HuH-7.5 (cell line): ENCODE results near the gene DIP2A.
"Not testable (repeated sequence)": the region's sequence is repeated elsewhere in the genome, so short reads cannot be mapped to it uniquely, and the experiment has no call there.

ENCODE experiments used
- DNase-seq: peaks from one replicate; pipeline ENCODE4 v3.0.0; 2011; ENCODE audit warnings: low spot score

Gene DIP2A

DNA sequence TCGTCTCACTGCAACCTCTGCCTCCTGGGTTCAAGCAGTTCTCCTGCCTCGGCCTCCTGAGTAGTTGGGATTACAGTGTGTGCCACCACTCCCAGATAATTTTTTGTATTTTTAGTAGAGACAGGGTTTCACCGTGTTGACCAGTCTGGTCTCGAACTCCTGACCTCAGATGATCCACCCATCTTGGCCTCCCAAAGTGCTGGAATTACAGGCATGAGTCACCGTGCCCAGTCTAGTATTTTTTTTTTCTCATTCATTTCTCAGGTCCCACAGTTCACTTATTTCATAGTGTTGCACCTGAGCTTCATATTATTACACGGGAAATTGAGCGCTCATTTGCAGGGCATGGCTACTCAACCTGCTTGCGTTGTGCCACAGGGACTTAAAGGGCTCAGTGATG, 68.7 kb downstream of the DIP2A start:
- DNase-seq, result not testable (repeated sequence)

DNA sequence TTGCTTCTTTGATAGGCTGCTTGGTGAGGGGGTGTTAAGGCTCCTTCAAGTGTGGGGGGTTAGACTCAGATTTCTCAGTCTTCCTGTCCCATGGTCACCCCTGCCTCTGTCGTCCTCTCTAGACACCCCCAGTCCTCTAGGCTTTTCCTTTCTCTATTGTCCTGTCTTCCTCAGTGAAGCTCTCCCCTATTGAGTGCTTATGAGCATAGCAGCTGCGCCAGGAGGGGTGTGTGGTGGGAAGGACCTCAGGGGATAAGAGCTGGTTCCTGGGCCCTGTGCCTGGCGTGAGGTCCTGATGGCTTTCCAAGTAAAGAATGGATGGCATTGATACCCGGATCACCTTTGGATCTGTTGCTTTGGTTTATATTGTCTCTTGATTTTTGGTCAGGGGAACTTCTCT, 69.1 kb downstream of the DIP2A start:
- no peak for DNase-seq

- DNase-seq, result no peak
Observed at GRCh38 chr21:46532080-46532479, 73.4 kb downstream of the DIP2A start.

GRCh38 chr21:46537026-46537425, 78.3 kb downstream of the DIP2A start:
- no peak for DNase-seq

- DNase-seq, result no peak
Observed at GRCh38 chr21:46538262-46538661, 79.6 kb downstream of the DIP2A start.

DNA sequence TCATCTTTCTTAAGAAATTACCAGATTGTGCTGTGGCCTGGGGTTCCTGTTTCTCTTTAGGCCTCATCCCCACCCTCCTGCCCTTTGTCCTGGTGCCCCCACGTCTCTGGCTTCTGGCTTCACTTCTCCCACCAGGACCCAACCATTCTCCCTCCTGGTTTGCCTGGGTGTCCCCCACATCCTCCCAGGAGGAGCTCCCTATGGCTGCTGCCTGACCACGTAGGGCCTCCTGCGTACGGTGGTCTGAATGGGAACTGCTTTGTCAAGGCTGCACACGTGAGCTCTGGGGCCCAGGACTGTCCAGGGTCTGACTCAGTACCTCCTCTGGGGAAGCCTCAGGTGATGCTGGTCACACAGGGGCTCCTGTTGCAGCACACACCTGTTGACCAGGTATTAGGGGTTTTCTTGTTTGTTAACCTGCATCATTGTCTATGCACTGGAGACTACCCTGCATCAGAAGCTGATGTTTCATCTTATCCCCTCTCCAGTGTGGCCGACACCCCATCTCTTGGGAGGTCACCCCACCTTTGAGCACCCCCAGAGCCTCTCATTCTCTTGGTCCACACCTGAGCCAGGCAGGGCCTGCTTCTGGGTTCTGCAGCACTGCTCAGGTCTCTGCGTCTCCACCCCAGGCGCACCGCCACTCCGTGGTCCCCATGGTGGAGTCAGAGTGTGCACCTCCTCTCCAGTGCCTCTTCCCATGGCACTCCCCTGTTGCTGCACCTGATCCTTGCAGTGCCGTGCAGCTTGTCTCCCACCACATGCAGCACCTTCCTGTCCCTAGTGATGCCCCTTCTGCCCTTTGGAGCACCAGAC, 80.4 kb downstream of the DIP2A start:
- no peak for DNase-seq

GRCh38 chr21:46540087-46540710, 81.5 kb downstream of the DIP2A start:
- DNase-seq, result no peak

GRCh38 chr21:46542588-46543124, 84.0 kb downstream of the DIP2A start:
- DNase-seq, result no peak

DNA sequence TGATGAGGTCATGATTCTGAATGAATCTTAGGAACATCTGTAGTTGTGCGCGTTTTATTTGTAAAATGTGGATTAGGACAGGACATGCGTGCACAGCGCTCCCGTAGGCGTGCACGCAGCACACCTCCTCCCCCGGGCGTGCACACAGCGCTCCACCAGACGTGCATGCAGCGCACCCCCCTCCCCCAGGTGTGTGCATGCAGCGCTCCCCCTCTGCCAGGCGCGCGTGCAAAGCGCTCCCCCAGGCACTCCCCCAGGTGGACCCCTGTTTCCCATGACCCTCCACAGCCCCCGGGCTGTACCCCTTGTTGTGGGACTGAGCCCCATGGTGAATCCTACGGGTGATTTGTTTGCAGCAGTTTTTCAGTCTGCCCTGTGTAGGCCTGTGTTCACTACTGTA, 84.6 kb downstream of the DIP2A start:
- no peak for DNase-seq

DNA sequence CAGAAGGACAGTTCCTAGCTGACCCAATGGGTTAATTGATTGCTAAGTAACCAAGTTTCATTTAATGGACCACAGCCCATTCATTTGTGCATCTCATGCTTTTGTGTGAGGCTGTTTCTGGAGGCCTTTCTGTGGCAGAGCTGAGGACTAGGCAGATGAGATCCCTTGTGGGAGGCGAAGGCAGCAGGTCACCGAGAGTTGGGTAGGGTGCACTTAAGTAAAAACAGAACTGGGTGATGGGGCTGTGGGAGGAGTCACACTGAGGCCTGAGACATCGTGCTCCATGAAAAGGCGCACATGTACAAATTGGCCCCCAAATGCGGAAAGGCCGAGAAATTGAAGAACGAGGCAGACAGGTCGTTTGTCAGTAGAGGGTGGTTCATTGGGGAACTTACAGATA, 85.3 kb downstream of the DIP2A start:
- DNase-seq, result no peak

GRCh38 chr21:46544824-46545223, 86.1 kb downstream of the DIP2A start:
- DNase-seq, result no peak

DNA sequence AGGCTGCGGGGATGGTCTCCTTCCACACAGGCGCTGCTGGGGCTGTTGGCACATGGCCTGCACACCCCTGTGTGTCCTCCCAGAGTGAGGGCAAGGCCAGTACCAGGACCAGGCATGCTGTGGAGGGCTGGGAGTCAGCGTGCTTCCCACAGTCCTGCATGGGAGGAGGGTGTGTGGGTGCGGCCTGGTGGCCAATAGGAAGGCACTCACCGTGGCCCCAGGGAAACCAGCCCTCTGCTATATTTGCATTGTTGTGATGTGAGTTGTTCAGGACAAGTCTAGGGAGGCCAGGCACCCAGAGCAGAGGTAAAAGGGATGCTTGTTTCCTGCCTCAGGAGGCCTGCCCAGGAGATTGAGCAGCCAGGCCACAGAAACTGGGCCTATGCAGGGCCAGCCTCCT, 86.7 kb downstream of the DIP2A start:
- no peak for DNase-seq

DNA sequence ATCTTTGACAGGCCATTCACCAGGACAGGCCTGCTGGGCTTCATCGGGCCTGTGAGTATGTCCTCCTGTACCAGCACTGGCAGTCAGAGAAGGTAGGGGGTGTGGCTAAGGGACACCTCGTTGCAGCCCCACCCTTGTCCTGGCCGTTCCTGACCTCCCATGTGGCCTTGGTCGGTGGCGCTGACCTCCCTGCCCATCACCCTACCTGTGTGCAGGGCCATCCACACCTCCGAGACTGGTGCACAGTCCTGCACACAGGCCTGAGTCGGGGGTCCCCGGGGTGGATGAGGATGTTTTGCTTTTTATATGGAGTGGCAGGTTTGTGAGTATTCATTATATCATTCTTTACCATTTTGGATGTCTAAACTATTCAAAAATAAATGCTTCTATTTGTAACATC, 87.2 kb downstream of the DIP2A start:
- no peak for DNase-seq

- DNase-seq, result no peak
Observed at GRCh38 chr21:46546799-46547198, 88.1 kb downstream of the DIP2A start.

- no peak for DNase-seq
Observed at GRCh38 chr21:46549650-46550049, 91.0 kb downstream of the DIP2A start.

GRCh38 chr21:46550116-46550941, 91.6 kb downstream of the DIP2A start:
- no peak for DNase-seq

DNA sequence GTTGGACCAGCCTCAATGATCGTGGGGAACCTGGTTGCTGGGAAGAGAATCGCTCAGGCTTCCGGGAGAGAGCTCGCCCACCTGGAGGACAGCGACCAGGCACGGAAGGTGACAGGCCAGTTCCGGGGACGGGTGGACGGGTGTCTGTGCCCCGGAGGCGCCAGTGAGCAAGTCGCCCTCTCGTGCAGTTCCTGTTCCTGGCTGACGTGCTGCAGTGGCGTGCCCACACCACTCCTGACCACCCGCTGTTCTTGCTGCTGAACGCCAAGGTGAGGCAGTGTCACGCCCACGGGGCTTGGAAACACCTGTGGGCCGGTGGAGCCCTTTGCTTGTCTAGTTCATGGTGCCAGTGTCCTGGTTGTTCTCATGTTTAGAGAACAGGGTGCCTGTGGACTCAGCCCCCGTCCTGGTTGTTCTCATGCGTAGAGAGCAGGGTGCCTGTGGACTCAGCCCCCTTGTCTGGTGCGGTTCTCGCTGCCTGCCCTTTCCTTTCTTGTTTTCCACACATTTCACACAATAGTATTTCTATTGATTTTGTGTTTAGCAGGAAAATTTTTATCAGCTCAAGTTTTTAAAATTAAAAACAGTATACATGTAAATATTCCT, 93.0 kb downstream of the DIP2A start:
- no peak for DNase-seq

DNA sequence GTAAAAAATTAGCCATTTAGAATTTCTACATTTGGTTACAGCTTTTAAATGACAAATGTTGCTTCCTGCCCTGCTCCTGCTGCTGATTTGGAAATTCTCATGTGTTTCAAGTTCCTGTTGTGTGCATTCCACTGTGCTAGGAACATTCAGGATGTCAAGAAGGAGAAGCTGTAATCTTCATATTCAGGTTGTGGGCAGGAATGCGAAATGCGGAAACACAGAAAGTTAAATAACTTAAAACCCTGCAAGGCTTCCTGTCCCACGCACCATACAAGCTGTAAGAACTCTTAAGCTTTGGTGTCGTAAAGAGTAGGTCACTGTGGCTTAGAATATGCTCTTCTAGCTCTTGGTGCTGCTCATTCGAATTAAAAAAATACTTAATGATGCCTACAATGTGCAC, 93.6 kb downstream of the DIP2A start:
- DNase-seq, result no peak

- DNase-seq, result no peak
Observed at GRCh38 chr21:46552865-46553379, 94.2 kb downstream of the DIP2A start.

GRCh38 chr21:46553993-46554392, 95.3 kb downstream of the DIP2A start:
- no peak for DNase-seq

GRCh38 chr21:46554431-46555224, 95.9 kb downstream of the DIP2A start:
- DNase-seq, result no peak
